ENCODE data around the gene B3GNT9. TPM values are rescaled to one million over a fixed set of nuclear protein-coding genes. Genes with fewer than 3 reads are reported as not detected.
"Not testable (repeated sequence)": the region's sequence is repeated elsewhere in the genome, so short reads cannot be mapped to it uniquely, and the experiment has no call there.

B3GNT9 gene
- total and polyA plus RNA-seq, 2 donors, result 22.4 to 26.4 TPM

DNA sequence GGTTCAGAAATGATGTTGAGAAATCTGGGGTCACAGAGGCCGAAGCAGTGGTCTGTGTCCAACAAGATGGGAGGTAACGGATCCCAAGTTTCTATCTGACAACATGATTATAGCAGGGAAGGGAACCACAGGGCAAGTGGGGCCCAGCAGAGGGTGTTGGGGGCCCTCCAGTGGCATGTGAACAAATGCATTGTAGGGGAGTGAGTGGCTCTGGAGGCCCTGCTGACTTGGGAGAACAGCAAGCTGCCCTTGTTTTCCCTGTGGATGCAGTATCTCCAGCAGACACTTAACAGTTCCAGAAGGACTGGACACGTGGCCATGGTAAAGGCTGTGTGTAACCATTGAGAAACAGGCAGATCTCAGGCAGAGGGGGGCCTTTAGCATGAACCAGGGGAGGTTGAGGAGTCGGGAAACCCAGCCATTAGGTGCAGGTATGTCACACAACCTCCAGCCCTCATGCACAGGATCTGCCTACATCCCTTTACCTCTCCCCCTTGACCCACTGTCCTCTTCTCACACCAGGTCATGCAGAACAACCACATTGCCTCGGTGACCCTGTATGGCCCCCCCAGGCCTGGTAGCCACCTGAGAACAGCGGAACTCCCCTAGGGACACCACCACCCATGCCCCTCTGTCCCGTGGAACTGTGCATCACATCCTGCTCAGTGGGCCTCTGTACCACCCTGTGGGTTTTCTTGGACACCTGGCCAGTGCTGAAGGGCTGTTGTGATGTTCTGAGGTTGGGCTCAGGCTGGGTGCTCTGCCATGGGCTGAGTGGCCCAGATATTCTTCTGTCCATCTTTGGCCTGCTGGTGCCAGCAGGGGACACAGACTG lies 4.1 kb downstream of the B3GNT9 start:
- Histone ChIP-seq H3K36me3 (ENCODE audit: insufficient read depth) (no peaks in the 10 kb centered on the region), H3K4me1 (ENCODE audit: insufficient read depth) (no peaks in the 10 kb centered on the region), H3K27ac (ENCODE audit: low read depth) (no peak overlapping the region), H3K4me3 (ENCODE audit: low read depth, low read length) (no peak overlapping the region)
- 80% methylated on average over 7 of the region's 7 CpGs for WGBS
- DNase-seq (ENCODE audit: extremely low spot score), result no peak

DNA sequence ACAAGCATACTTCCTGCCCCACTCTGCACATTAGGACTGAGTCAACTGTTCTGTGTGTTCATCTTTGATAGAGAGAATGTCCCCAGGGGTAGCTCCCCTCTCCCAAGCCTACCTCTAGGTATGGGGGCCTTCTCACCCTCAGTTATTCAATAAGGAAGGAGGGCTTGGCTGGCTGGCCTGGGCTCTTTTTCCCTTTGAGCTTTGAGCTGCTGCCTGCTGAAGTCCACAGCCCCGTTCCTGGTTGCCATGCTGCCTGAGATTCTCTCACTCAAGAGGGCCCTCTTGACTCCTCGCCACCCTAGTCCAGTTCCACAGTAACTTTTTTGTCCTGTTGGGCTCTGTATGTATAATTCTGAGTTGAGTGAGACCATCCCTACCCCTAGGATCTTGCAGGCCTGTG lies 5.1 kb downstream of the B3GNT9 start:
- Histone ChIP-seq H3K36me3 (ENCODE audit: insufficient read depth) (no peaks in the 10 kb centered on the region), H3K4me1 (ENCODE audit: insufficient read depth) (no peaks in the 10 kb centered on the region), H3K27ac (ENCODE audit: low read depth) (no peak overlapping the region), H3K4me3 (ENCODE audit: low read depth, low read length) (no peak overlapping the region)
- WGBS, result 90% methylated on average over 2 of the region's 2 CpGs
- DNase-seq (ENCODE audit: extremely low spot score), result no peak

DNA sequence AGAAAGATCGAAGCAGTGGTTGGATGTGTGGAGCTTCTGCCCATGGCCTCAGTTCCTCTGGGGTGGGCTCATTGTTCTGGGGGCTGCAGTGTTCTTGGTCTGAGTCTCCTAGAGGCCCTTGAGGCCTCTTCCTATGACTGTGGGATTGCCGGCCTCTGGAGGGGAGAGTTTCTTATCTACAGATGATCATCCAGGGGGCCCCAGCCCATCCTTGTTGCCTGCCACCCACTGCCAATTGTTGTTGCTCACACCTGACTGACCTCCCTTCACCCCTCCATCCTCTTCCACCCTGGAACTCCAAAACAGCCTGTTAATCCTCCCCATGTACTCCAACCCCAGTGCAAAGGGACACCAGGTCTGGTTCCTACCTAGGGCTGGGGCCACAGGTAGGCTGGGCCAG lies 5.9 kb downstream of the B3GNT9 start:
- DNase-seq (ENCODE audit: extremely low spot score), result no peak
- H3K27ac ChIP-seq (ENCODE audit: low read depth), result no peak overlapping the region
- 83% methylated on average over 2 of the region's 2 CpGs for WGBS
- no peaks in the 10 kb centered on the region for H3K36me3 ChIP-seq (ENCODE audit: insufficient read depth)
- H3K4me3 ChIP-seq (ENCODE audit: low read depth, low read length), result no peak overlapping the region
- no peaks in the 10 kb centered on the region for H3K4me1 ChIP-seq (ENCODE audit: insufficient read depth)

DNA sequence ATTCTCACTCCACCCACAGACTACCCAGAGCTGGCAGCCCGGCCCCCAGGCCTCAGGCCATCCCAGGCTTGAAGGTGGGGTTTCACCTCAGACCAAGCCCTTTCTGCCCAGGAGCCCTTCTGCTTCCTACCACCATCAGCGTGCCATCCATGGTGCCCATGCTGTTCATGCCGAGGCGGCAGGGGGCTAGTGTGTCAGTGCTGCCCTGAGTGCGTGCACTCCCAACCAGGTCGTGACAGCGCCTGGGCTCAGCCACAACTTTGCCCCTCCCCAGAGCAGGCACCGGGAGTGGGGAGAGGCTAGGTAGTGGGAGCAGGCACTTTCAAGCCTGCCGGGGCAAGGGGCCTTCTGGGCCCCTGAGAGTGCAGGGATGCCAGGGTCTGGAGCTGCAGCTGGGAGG lies 8.5 kb downstream of the B3GNT9 start:
- Histone ChIP-seq H3K36me3 (ENCODE audit: insufficient read depth) (peaks cover 2% of the 10 kb centered on the region), H3K4me1 (ENCODE audit: insufficient read depth) (no peaks in the 10 kb centered on the region), H3K27ac (ENCODE audit: low read depth) (no peak overlapping the region), H3K4me3 (ENCODE audit: low read depth, low read length) (no peak overlapping the region)
- DNase-seq (ENCODE audit: extremely low spot score), result no peak
- WGBS, result 88% methylated on average over 9 of the region's 9 CpGs

DNA sequence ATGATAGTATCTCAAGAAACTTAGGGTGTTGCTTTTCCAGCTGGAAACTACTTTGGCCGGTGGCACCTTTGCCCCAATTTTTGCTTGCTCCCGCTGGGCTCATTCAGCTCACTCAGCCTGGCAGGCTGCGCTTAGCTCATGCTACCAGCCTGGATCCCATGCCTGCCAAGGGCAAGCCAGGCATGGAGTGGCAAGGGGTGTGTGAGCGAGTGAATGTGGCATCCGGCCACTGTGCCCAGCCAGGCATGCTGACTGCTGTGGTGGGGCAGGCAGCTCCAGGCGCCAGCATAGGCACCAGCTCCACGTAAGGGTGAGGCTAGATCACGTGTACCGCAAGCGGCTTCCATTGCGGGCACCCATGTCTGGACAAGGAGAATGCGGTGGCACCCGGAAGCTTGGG lies 9.4 kb downstream of the B3GNT9 start:
- H3K27ac ChIP-seq (ENCODE audit: low read depth), result no peak overlapping the region
- 97% methylated on average over 13 of the region's 13 CpGs for WGBS
- no peak overlapping the region for H3K4me3 ChIP-seq (ENCODE audit: low read depth, low read length)
- H3K4me1 ChIP-seq (ENCODE audit: insufficient read depth), result no peaks in the 10 kb centered on the region
- H3K36me3 ChIP-seq (ENCODE audit: insufficient read depth), result peaks cover 2% of the 10 kb centered on the region
- no peak for DNase-seq (ENCODE audit: extremely low spot score)

DNA sequence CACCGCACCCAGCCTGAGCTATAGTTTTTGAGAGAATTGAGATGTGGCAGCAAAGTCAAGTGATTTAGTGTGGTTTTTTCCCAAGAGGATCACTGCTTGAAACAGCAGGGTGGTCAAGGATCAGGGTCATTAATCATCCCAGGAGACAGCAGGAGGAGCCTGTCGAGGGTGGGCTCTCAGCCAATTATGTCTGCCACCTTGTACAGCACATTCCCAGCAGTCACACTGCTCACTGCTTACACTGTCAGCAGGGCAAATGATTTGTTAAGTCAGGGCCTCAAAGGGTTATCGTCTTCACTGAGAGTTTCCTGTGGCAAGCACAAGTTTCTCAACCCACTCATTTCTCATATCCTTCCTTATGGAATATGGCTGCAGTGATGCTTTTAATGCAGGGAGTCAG lies 13.2 kb downstream of the B3GNT9 start:
- peaks cover 9% of the 10 kb centered on the region for H3K36me3 ChIP-seq (ENCODE audit: insufficient read depth)
- DNase-seq (ENCODE audit: extremely low spot score), result no peak
- WGBS, result 55% methylated on average over 3 of the region's 3 CpGs
- no peak overlapping the region for H3K4me3 ChIP-seq (ENCODE audit: low read depth, low read length)
- no peaks in the 10 kb centered on the region for H3K4me1 ChIP-seq (ENCODE audit: insufficient read depth)
- no peak overlapping the region for H3K27ac ChIP-seq (ENCODE audit: low read depth)

DNA sequence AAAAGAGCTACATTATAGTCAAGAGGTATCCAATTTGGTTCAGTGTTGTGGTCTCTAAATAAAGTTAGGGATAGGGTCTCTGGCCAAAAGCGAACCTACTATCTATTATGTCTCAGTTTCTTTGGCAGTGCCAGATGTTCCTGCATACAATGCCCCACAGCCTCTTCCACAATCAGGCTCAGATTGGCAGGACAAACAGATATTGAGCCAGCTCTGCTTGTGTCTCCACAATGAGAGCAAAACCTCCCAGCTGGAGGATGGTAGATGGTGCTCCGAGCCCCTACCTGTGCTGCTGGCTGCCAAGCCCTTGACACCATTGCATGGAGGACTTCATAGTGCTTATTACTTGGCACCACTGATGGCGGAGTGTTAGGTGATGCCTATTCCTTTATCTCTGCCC lies 21.4 kb downstream of the B3GNT9 start:
- no peaks in the 10 kb centered on the region for H3K4me1 ChIP-seq (ENCODE audit: insufficient read depth)
- H3K4me3 ChIP-seq (ENCODE audit: low read depth, low read length), result no peak overlapping the region
- 95% methylated on average over 3 of the region's 3 CpGs for WGBS
- H3K27ac ChIP-seq (ENCODE audit: low read depth), result no peak overlapping the region
- H3K36me3 ChIP-seq (ENCODE audit: insufficient read depth), result peaks cover 3% of the 10 kb centered on the region
- no peak for DNase-seq (ENCODE audit: extremely low spot score)

DNA sequence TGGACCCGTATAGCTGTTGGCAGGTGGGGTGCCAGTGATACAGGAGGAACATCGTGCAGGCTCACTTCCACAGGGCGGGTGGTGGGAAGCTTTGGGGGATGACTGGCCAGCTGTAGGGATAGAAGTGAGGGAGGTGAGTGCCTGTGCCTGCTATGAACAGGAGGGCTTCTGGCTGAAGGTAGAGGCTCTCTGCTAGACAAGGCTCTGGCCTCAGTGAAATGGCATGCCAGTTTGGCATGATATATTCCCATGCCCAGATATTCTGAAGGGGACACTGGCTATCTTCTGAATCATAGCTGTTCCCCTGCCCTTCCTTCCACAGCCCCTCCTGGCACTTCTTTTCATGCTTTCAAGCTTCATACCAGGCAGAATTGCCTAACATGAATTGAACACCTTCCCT lies 21.9 kb downstream of the B3GNT9 start:
- no peak overlapping the region for H3K27ac ChIP-seq (ENCODE audit: low read depth)
- H3K4me3 ChIP-seq (ENCODE audit: low read depth, low read length), result no peak overlapping the region
- peaks cover 3% of the 10 kb centered on the region for H3K36me3 ChIP-seq (ENCODE audit: insufficient read depth)
- no peaks in the 10 kb centered on the region for H3K4me1 ChIP-seq (ENCODE audit: insufficient read depth)
- WGBS, result 92% methylated on average over 3 of the region's 3 CpGs
- DNase-seq (ENCODE audit: extremely low spot score), result no peak

DNA sequence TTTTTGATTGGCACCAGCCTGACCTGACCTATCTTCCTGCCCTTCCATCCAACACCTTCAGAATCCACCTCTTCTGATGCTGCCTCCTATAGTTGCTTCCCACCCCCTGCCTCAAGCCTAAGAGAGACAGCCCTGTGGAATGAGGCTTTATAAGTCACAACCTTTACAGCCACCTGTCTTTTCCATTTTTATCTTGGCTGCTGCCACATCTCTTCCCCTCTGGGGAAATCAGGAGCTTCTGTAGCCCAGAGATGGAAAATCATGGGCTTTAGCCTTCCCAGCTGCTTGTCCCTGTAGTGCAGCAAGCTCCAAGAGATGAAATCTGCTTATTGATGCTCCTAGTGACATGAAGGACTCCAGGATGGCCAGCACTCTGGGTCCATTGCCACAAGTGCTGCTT lies 22.4 kb downstream of the B3GNT9 start:
- no peak overlapping the region for H3K27ac ChIP-seq (ENCODE audit: low read depth)
- H3K36me3 ChIP-seq (ENCODE audit: insufficient read depth), result peaks cover 3% of the 10 kb centered on the region
- DNase-seq (ENCODE audit: extremely low spot score), result no peak

DNA sequence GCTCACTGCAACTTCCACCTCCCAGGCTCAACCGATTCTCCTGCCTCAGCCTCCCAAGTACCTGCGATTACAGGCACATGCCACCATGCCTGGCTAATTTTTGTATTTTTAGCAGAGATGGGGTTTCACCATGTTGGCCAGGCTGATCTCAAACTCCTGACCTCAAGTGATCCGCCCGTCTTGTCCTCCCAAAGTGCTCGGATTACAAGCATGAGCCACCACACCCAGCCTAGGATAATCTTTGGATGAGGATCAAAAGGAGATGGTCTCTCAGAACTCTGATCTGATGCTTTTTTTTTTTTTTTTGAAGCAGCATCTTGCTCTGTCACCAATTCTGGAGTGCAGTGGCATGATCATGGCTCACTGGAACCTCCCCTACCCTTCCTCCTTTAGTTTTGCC lies 28.0 kb downstream of the B3GNT9 start:
- H3K27ac ChIP-seq (ENCODE audit: low read depth); DNase-seq (ENCODE audit: extremely low spot score); H3K4me1 ChIP-seq (ENCODE audit: insufficient read depth); H3K4me3 ChIP-seq (ENCODE audit: low read depth, low read length); H3K36me3 ChIP-seq (ENCODE audit: insufficient read depth): not testable (repeated sequence)
- WGBS, result 93% methylated on average over 5 of the region's 5 CpGs

More for the DNA sequence above, 22.4 kb downstream of the B3GNT9 start:
- no peak overlapping the region for H3K4me3 ChIP-seq (ENCODE audit: low read depth, low read length)
- H3K4me1 ChIP-seq (ENCODE audit: insufficient read depth), result no peaks in the 10 kb centered on the region

DNA sequence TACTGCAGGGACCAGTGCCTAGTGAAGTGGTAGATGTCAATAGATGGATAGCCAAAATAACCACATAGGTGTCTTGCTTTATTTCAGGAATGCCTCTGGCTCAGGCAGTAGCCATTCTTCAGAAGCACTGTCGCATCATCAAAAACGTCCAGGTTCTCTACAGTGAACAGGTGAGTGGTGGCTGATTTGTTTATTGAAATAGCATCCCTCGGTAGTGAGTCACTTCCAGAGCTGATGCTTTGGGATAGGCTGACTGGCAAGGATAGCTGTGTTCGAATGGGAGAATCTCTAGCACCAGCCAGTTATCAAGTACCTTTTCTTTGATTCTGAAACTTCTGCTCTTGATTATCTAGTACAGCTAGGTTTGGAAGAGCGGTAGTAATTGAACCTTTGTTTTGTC lies 30.8 kb downstream of the B3GNT9 start:
- H3K27ac ChIP-seq (ENCODE audit: low read depth), result no peak overlapping the region
- 87% methylated on average over 5 of the region's 5 CpGs for WGBS
- H3K4me3 ChIP-seq (ENCODE audit: low read depth, low read length), result no peak overlapping the region
- peaks cover 8% of the 10 kb centered on the region for H3K36me3 ChIP-seq (ENCODE audit: insufficient read depth)
- H3K4me1 ChIP-seq (ENCODE audit: insufficient read depth), result no peaks in the 10 kb centered on the region
- no peak for DNase-seq (ENCODE audit: extremely low spot score)

DNA sequence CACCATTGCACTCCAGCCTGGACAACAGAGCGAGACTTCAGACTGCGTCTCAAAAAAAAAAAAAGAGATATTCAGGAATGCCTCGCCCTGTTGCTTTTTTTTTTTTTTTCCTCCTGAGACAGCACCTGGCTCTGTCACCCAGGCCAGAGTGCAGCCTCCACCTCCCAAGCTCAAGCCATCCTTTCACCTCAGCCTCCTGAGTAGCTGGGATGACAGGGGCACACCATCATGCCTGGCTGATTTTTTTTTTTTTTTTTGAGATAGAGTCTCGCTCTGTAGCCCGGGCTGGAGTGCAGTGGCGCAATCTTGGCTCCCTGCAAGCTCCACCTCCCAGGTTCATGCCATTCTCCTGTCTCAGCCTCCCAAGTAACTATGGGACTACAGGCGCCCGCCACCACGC lies 33.1 kb downstream of the B3GNT9 start:
- H3K4me1 ChIP-seq (ENCODE audit: insufficient read depth), result no peaks in the 10 kb centered on the region
- WGBS, result 98% methylated on average over 9 of the region's 9 CpGs
- no peak overlapping the region for H3K27ac ChIP-seq (ENCODE audit: low read depth)
- H3K36me3 ChIP-seq (ENCODE audit: insufficient read depth), result peaks cover 7% of the 10 kb centered on the region
- no peak overlapping the region for H3K4me3 ChIP-seq (ENCODE audit: low read depth, low read length)
- no peak for DNase-seq (ENCODE audit: extremely low spot score)

DNA sequence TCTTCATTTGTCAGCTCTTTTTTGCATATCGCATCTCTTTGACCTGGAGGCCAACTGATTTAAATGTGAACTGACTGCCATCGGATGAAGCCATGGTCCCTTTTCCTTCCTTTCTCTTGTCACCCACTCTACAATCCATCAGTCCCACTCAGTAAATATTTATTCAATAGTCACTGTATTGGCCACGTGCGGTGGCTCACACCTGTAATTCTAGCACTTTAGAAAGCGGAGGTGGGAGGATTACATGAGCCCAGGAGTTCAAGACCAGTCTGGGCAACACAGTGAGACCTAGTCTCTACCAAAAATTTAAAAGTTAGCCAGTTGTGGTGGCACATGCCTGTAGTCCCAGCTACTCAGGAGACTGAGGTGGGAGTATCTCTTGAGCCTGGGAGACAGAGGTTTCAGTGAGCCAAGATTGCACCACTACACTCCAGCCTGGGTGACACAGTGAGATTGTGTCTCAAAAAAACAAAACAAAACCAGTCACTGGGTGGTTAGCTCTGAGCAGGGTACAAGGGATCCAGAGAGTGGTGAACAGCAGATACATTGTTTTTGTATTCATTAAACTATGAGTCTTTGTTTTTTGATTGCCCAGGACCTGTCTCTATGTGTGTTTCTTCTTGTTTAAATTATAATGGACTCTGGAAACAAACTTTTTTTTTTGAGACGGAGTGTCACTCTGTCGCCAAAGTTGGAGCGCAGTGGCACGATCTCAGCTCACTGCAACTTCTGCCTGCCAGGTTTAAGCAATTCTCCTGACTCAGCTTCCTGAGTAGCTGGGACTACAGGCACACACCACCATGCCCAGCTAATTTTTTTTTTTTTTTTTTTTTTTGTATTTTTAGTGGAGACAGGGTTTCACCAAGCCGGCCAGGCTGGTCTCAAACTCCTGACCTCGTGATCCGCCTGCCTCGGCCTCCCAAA lies 34.1 kb downstream of the B3GNT9 start:
- H3K27ac ChIP-seq (ENCODE audit: low read depth), result no peak overlapping the region
- no peaks in the 10 kb centered on the region for H3K4me1 ChIP-seq (ENCODE audit: insufficient read depth)
- DNase-seq (ENCODE audit: extremely low spot score), result no peak
- H3K36me3 ChIP-seq (ENCODE audit: insufficient read depth), result peaks cover 3% of the 10 kb centered on the region
- H3K4me3 ChIP-seq (ENCODE audit: low read depth, low read length), result no peak overlapping the region
- 86% methylated on average over 13 of the region's 13 CpGs for WGBS

DNA sequence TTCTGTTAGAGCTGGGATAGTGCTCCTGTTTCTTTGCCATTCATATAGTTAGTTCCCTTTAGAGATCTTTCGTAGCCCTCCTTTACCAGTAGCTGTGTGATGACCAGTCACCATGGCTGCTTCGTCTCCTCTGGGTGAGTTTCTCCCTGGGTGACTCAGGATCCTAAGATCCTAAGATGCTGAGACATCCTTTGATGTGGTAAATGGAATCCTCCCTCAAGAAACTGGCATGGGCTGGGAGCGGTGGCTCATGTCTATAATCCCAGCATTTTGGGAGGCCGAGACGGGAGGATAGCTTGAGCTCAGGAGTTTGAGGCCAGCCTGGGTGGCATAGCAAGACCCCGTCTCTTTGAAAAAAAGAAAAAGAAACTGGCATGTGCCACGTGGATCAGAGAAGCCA lies 35.2 kb downstream of the B3GNT9 start:
- DNase-seq (ENCODE audit: extremely low spot score), result no peak
- WGBS, result 84% methylated on average over 7 of the region's 7 CpGs

More for the DNA sequence above, 35.2 kb downstream of the B3GNT9 start:
- Histone ChIP-seq H3K36me3 (ENCODE audit: insufficient read depth) (peaks cover 3% of the 10 kb centered on the region), H3K4me1 (ENCODE audit: insufficient read depth) (no peaks in the 10 kb centered on the region), H3K27ac (ENCODE audit: low read depth) (no peak overlapping the region), H3K4me3 (ENCODE audit: low read depth, low read length) (no peak overlapping the region)
